ENCODE measurements around the gene LIME1. TPM values are rescaled to one million over a fixed set of nuclear protein-coding genes. Genes with fewer than 3 reads are reported as not detected.

LIME1 gene
- total and polyA plus RNA-seq, 2 of the 4 experiments (the other 2 are of a cell fraction): 0.36 to 7.8 TPM

GRCh38 chr20:63741354-63741675 lies 4.9 kb downstream of the LIME1 start:
- no TSS peak for BruUV-seq (replicated peaks)
- peak overlapping the region; percentile 82 for H2AFZ ChIP-seq (replicated peaks; ENCODE audit: low read length, poor library complexity)
- TF ChIP-seq USF2 (IDR thresholded peaks at IDR 0.05; ENCODE audit: low read depth, low read length) (no peak), CEBPB (IDR thresholded peaks at IDR 0.05; ENCODE audit: low read depth, low read length) (no peak), CTCF (conservative IDR thresholded peaks at IDR 0.05; ENCODE audit: low read depth, low read length) (no peak), RAD21 (IDR thresholded peaks at IDR 0.05; ENCODE audit: low read length) (no peak), MXI1 (IDR thresholded peaks at IDR 0.05; ENCODE audit: borderline replicate concordance, low read depth, low read length) (no peak), SMC3 (IDR thresholded peaks at IDR 0.05; ENCODE audit: low read depth, low read length) (no peak), ELK1 (IDR thresholded peaks at IDR 0.05; ENCODE audit: borderline replicate concordance, low read depth, low read length) (no peak), BHLHE40 (IDR thresholded peaks at IDR 0.05; ENCODE audit: low read depth, low read length) (no peak), FOS (IDR thresholded peaks at IDR 0.05; ENCODE audit: low read depth, low read length) (no peak), CHD1 (IDR thresholded peaks at IDR 0.05; ENCODE audit: low read depth, low read length) (no peak), POLR2A (IDR thresholded peaks at IDR 0.05; ENCODE audit: low read depth, low read length) (no peak), RFX5 (IDR thresholded peaks at IDR 0.05; ENCODE audit: low read depth, low read length) (no peak), MAZ (IDR thresholded peaks at IDR 0.05; ENCODE audit: borderline replicate concordance, low read depth, low read length) (no peak), NFE2L2 (IDR thresholded peaks at IDR 0.05; ENCODE audit: low read depth, low read length) (no peak), RCOR1 (IDR thresholded peaks at IDR 0.05; ENCODE audit: insufficient replicate concordance, low read length) (no peak), MAFK (IDR thresholded peaks at IDR 0.05; ENCODE audit: low read depth, low read length) (no peak)
- no peak overlapping the region for H3K56ac ChIP-seq (ENCODE audit: extremely low read depth, insufficient read depth, low read length)
- intact Hi-C loops (cut with micrococcal nuclease): no loop called here
- no peak overlapping the region; the same call in 1 of the 2 replicates for H3K18ac ChIP-seq (ENCODE audit: low read depth, low read length)
- peak overlapping the region; percentile 55 for H3K4me2 ChIP-seq (ENCODE audit: low read depth, low read length)
- H2AK9ac ChIP-seq (replicated peaks; ENCODE audit: low read depth, low read length, poor library complexity): peak overlapping the region; percentile 83
- no peaks in the 10 kb centered on the region for H3K9me3 ChIP-seq (ENCODE audit: control insufficient read depth, insufficient read depth, low read length)
- H4K20me1 ChIP-seq (ENCODE audit: insufficient read depth, low read length): peaks cover 19% of the 10 kb centered on the region
- H2AK5ac ChIP-seq (ENCODE audit: low read depth, low read length): peak overlapping the region; percentile 50
- ATAC-seq (ENCODE audit: low read depth): no peak
- H4K8ac ChIP-seq (ENCODE audit: low read depth in 2 of 2, low read length in 2 of 2): peak overlapping the region; percentile 48 to 57; a peak in 3 of 4 replicates
- H2BK20ac ChIP-seq (ENCODE audit: low read depth, low read length): no peak overlapping the region
- ChIA-PET CTCF (interaction anchor here (0.7 kb wide), 1 partner anchor 45 kb away, joined by 3 read pairs; no protein-coding TSS in a partner anchor), POLR2A (ENCODE audit: unreplicated experiment) (no interaction called here)
- WGBS, 2 experiments (ENCODE audit: extremely low coverage in 2 of 2, insufficient read length in 1 of 2): 0% methylated on average over 1 of the region's 6 CpGs; no CpG with 5 or more reads in 1 of the 2 experiments
- in situ Hi-C loops (cut with MboI; ENCODE audit: low sequenced_read_pairs): no loop called here
- dilution Hi-C loops (cut with HindIII; ENCODE audit: low sequenced_read_pairs, unreplicated experiment): no loop called here
- H3K4me1 ChIP-seq (ENCODE audit: control insufficient read depth, insufficient read depth, low read length): peaks cover 10% of the 10 kb centered on the region
- H2BK120ac ChIP-seq (ENCODE audit: low read depth, low read length): peak overlapping the region; percentile 18; the same call in 1 of the 2 replicates
- H2BK5ac ChIP-seq (ENCODE audit: low read depth, low read length, poor library complexity, severe bottlenecking): peak overlapping the region; percentile 63
- H2BK15ac ChIP-seq (ENCODE audit: low read depth, low read length): no peak overlapping the region
- peak overlapping the region; percentile 49 for H3K14ac ChIP-seq (replicated peaks; ENCODE audit: low read depth, low read length)
- H4K5ac ChIP-seq (ENCODE audit: low read depth, low read length): no peak overlapping the region
- peak overlapping the region; percentile 16 for H3K4me3 ChIP-seq (ENCODE audit: insufficient read depth, low read depth, low read length)
- H3K27ac ChIP-seq (ENCODE audit: insufficient read depth, low read length): peak overlapping the region; percentile 62
- peak overlapping the region; percentile 73 for H4K91ac ChIP-seq (ENCODE audit: insufficient read depth, low read depth, low read length)
- peak overlapping the region; percentile 62 for H3K4ac ChIP-seq (ENCODE audit: low read depth, low read length)
- H3K79me1 ChIP-seq (ENCODE audit: low read depth in 1 of 2, low read length in 2 of 2): peaks cover 4 to 9% of the 10 kb centered on the region in 2 experiments; a peak in 2 of 4 replicates
- peaks cover 32% of the 10 kb centered on the region; the same call in 1 of the 2 replicates for H3K36me3 ChIP-seq (ENCODE audit: control insufficient read depth, insufficient read depth, low read length)
- DNase-seq: no peak
- H3K9me1 ChIP-seq (ENCODE audit: insufficient read depth, low read length): no peaks in the 10 kb centered on the region
- H3K9ac ChIP-seq (ENCODE audit: low read depth, low read length): peak overlapping the region; percentile 52
- H3K27me3 ChIP-seq (ENCODE audit: control insufficient read depth, insufficient read depth, low read length): no peaks in the 10 kb centered on the region
- peak overlapping the region; percentile 41; the same call in 1 of the 2 replicates for H3K23ac ChIP-seq (ENCODE audit: low read depth, low read length)

All from IMR-90 (cell line).